Measurements from ENCODE around the gene RBP2. TPM values are rescaled to one million over a fixed set of nuclear protein-coding genes. Genes with fewer than 3 reads are reported as not detected.

Gene RBP2
- total RNA-seq (not detected), polyA plus RNA-seq (not detected)

GRCh38 chr3:139476348-139476747 lies at the start of gene RBP2:
Gene RBP2, minus strand, starts transcription at chr3:139476516. Its CDS starts 57 bp downstream, at chr3:139476459.
- 97% methylated on average over 4 of the region's 4 CpGs for WGBS
- no peak within 1 kb of the TSS for H3K27ac ChIP-seq (ENCODE audit: low read depth)
- DNase-seq (ENCODE audit: extremely low spot score) = no peak
- no peaks in the 10 kb centered on the region for H3K4me1 ChIP-seq (ENCODE audit: insufficient read depth)
- no peak within 1 kb of the TSS for H3K4me3 ChIP-seq (ENCODE audit: low read depth, low read length)
- H3K36me3 ChIP-seq (ENCODE audit: insufficient read depth) = no peaks in the 10 kb centered on the region

- Histone ChIP-seq H3K4me1 (ENCODE audit: insufficient read depth) (no peaks in the 10 kb centered on the region), H3K27ac (ENCODE audit: low read depth) (no peak overlapping the region), H3K36me3 (ENCODE audit: insufficient read depth) (no peaks in the 10 kb centered on the region), H3K4me3 (ENCODE audit: low read depth, low read length) (no peak overlapping the region)
- no peak for DNase-seq (ENCODE audit: extremely low spot score)
- 92% methylated on average over 7 of the region's 7 CpGs for WGBS
Measured at GRCh38 chr3:139524841-139525636, 48.7 kb upstream of the RBP2 start.

- Histone ChIP-seq H3K4me1 (ENCODE audit: insufficient read depth) (no peaks in the 10 kb centered on the region), H3K4me3 (ENCODE audit: low read depth, low read length) (no peak overlapping the region), H3K27ac (ENCODE audit: low read depth) (no peak overlapping the region), H3K36me3 (ENCODE audit: insufficient read depth) (no peaks in the 10 kb centered on the region)
- WGBS = 81% methylated on average over 1 of the region's 1 CpG
- no peak for DNase-seq (ENCODE audit: extremely low spot score)
Measured at GRCh38 chr3:139523718-139524117, 47.4 kb upstream of the RBP2 start.

DNA sequence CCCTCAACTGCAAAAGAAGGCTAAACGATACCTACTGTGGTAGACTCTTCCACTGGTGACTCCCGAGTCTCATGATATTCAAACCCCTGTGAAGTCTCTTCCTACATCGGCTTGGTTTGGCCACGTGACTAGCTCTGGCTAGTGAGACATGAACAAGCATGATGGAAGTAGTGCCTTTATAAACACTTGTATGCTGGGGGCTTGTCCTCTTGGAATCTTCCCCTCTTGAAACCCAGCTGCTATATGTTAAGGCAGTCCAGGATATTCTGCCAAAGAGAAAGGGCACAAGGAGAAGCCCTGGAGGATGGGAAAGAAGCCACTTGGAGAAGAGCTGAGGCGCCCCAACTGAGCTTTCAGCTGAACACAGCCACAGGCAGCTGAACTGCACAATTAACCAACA lies 46.9 kb upstream of the RBP2 start:
- 95% methylated on average over 5 of the region's 5 CpGs for WGBS
- Histone ChIP-seq H3K27ac (ENCODE audit: low read depth) (no peak overlapping the region), H3K4me3 (ENCODE audit: low read depth, low read length) (no peak overlapping the region), H3K4me1 (ENCODE audit: insufficient read depth) (no peaks in the 10 kb centered on the region), H3K36me3 (ENCODE audit: insufficient read depth) (no peaks in the 10 kb centered on the region)
- no peak for DNase-seq (ENCODE audit: extremely low spot score)

GRCh38 chr3:139522421-139522820 lies 46.1 kb upstream of the RBP2 start:
- Histone ChIP-seq H3K36me3 (ENCODE audit: insufficient read depth) (no peaks in the 10 kb centered on the region), H3K4me1 (ENCODE audit: insufficient read depth) (no peaks in the 10 kb centered on the region), H3K4me3 (ENCODE audit: low read depth, low read length) (no peak overlapping the region), H3K27ac (ENCODE audit: low read depth) (no peak overlapping the region)
- DNase-seq (ENCODE audit: extremely low spot score) = no peak
- 76% methylated on average over 2 of the region's 2 CpGs for WGBS

DNA sequence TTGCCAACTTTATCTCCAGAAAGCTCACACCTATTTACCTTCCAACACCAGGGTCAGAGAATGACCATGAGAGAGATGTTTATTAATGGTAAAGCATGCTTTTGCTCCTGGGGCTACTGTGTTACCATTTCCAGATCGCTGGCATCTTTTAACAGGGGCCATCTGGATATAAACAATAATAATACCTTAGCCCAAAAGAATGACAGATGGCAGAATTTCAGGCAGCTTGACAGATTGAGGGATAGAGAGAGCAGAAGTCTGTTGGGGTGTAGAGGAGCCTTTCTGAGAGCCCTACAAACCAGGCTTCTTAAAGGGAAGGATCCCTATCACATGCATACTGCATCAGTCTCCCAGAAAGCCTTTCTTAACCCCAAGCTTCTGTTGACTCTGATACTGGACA lies 45.5 kb upstream of the RBP2 start:
- Histone ChIP-seq H3K27ac (ENCODE audit: low read depth) (no peak overlapping the region), H3K36me3 (ENCODE audit: insufficient read depth) (no peaks in the 10 kb centered on the region), H3K4me1 (ENCODE audit: insufficient read depth) (no peaks in the 10 kb centered on the region), H3K4me3 (ENCODE audit: low read depth, low read length) (no peak overlapping the region)
- DNase-seq (ENCODE audit: extremely low spot score) = no peak
- 57% methylated on average over 1 of the region's 1 CpG for whole genome bisulfite sequencing

DNA sequence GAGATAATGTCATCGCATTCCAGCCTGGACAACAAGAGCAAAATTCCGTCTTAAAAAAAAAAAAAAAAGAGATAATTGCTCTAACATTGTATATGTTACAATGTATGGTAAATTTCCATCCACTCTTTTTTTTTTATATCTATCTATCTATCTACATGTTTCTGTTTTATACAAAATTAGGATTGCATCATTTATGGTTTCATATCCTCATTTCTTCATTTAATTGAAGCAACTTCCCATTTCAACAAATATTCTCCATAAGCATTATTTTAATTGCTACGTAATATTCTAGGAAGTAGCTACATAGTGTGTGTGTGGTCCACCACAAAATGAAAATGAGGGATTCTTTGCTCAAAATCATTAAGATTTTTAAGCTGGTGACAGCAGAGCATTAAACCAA lies 44.8 kb upstream of the RBP2 start:
- 95% methylated on average over 3 of the region's 3 CpGs for WGBS
- H3K27ac ChIP-seq (ENCODE audit: low read depth) = no peak overlapping the region
- no peaks in the 10 kb centered on the region for H3K4me1 ChIP-seq (ENCODE audit: insufficient read depth)
- DNase-seq (ENCODE audit: extremely low spot score) = no peak
- H3K4me3 ChIP-seq (ENCODE audit: low read depth, low read length) = no peak overlapping the region
- no peaks in the 10 kb centered on the region for H3K36me3 ChIP-seq (ENCODE audit: insufficient read depth)

DNA sequence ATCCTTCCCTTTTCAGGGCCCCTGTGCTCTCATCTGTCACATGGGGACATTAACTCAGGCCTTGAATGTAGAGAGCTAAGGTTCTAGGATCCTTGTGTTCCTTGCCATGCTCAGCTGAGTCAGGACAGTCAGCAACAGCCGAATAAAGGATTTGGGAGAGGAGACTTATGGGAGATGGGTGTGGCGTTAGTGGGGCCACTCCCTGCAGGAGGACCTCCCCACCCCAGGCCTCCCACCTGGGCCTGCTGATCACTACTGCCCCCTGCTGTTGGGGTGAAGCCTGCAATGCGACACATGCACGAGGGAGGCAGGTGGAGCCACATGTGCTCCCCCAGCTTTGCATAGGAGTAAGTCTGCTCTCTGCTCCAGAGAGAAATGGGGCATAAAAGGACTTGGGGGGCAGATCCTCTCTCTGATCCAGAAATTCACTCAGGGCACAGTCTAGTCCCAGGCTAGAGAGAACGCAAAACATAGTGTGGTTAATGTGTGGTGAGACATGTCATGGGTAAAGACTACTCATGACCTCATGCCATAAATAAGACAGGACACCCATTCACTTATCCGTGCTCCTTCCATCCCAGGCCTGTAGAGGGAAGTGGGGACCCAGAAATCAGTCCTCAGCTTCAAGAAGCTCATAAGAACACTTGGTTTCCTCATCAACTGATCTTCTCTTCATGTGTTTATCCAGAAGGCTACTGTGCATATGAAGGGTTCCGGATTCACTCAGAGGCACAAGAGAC lies 43.9 kb upstream of the RBP2 start:
- DNase-seq (ENCODE audit: extremely low spot score) = no peak
- Histone ChIP-seq H3K4me1 (ENCODE audit: insufficient read depth) (no peaks in the 10 kb centered on the region), H3K27ac (ENCODE audit: low read depth) (no peak overlapping the region), H3K36me3 (ENCODE audit: insufficient read depth) (no peaks in the 10 kb centered on the region), H3K4me3 (ENCODE audit: low read depth, low read length) (no peak overlapping the region)
- 80% methylated on average over 7 of the region's 7 CpGs for WGBS

DNA sequence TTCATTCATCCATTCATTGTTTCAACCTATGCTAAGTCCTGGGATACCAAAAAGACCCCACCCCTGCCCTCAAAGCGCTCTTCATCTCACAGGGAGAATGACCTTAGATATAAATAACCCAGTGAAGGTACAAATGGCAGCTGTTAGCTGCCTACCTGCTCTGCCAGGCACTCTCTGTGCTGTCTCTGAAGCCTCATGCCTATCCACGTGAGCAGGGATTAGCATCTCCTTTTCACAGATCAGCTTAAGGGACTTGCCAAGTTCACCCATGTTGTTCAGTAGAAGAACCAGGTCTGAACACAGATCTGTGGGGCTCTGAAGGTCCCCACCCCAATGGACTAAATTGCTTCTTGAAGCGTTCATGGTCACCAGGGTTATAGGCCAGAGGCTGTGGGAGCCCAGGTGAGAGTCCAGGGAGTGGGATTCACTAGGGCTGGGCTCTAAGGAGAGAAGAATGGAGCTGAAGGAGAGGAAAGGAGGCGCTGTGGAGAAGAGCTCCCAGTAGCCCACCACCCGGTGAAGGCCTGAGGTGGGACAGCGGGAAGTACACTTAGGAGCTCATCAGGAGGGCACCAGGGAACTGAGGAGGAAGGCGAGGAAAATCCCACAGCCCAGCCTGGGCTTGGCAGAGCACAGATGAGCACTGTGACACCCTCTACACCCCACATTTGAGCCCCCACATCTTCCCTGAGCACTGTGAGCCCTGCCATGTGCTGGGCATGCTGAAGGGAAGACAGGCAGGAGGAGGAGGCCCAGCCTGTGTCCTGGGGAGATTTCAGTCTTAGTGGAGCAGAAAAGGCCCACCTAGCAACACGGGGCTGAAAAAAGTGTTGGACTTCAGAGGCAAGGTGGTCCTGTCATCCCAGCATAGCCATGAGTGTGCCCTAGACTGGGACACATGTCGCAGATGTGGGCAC lies 42.9 kb upstream of the RBP2 start:
- 96% methylated on average over 9 of the region's 9 CpGs for WGBS

GRCh38 chr3:139518306-139518705 lies 42.0 kb upstream of the RBP2 start:
- no peaks in the 10 kb centered on the region for H3K36me3 ChIP-seq (ENCODE audit: insufficient read depth)
- no peaks in the 10 kb centered on the region for H3K4me1 ChIP-seq (ENCODE audit: insufficient read depth)
- 72% methylated on average over 6 of the region's 6 CpGs for WGBS
- DNase-seq (ENCODE audit: extremely low spot score) = no peak
- no peak overlapping the region for H3K4me3 ChIP-seq (ENCODE audit: low read depth, low read length)
- no peak overlapping the region for H3K27ac ChIP-seq (ENCODE audit: low read depth)

More for the DNA sequence above, 42.9 kb upstream of the RBP2 start:
- Histone ChIP-seq H3K4me3 (ENCODE audit: low read depth, low read length) (no peak overlapping the region), H3K36me3 (ENCODE audit: insufficient read depth) (no peaks in the 10 kb centered on the region), H3K27ac (ENCODE audit: low read depth) (no peak overlapping the region), H3K4me1 (ENCODE audit: insufficient read depth) (no peaks in the 10 kb centered on the region)
- no peak for DNase-seq (ENCODE audit: extremely low spot score)

- DNase-seq (ENCODE audit: extremely low spot score) = no peak
- WGBS = 70% methylated on average over 5 of the region's 5 CpGs
- no peak overlapping the region for H3K4me3 ChIP-seq (ENCODE audit: low read depth, low read length)
- no peaks in the 10 kb centered on the region for H3K36me3 ChIP-seq (ENCODE audit: insufficient read depth)
- H3K27ac ChIP-seq (ENCODE audit: low read depth) = no peak overlapping the region
- H3K4me1 ChIP-seq (ENCODE audit: insufficient read depth) = no peaks in the 10 kb centered on the region
Measured at GRCh38 chr3:139517321-139518065, 41.2 kb upstream of the RBP2 start.

DNA sequence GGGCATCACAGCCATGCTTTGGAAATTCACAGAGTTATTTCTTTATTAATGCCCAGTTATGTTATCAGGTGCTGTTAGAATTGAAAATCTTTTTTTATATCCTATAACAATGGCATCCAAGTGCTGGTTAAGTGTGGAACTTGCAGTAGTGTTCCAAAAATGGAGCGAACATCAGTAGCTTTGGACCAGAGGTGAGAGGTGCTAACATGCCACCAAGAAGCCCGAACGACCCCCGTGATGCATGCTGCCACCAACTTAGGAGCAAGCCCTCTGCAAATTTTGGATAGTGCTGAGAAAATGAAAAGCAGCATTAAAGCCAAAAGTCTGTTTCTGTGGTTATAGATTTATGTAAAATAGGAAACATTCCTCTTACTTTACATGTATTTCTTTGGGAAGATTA lies 38.4 kb upstream of the RBP2 start:
- no peak for DNase-seq (ENCODE audit: extremely low spot score)
- WGBS = 96% methylated on average over 4 of the region's 4 CpGs
- Histone ChIP-seq H3K4me1 (ENCODE audit: insufficient read depth) (no peaks in the 10 kb centered on the region), H3K27ac (ENCODE audit: low read depth) (no peak overlapping the region), H3K4me3 (ENCODE audit: low read depth, low read length) (no peak overlapping the region), H3K36me3 (ENCODE audit: insufficient read depth) (no peaks in the 10 kb centered on the region)

GRCh38 chr3:139509631-139510030 lies 33.3 kb upstream of the RBP2 start:
- Histone ChIP-seq H3K4me1 (ENCODE audit: insufficient read depth) (no peaks in the 10 kb centered on the region), H3K4me3 (ENCODE audit: low read depth, low read length) (no peak overlapping the region), H3K27ac (ENCODE audit: low read depth) (no peak overlapping the region), H3K36me3 (ENCODE audit: insufficient read depth) (no peaks in the 10 kb centered on the region)
- no peak for DNase-seq (ENCODE audit: extremely low spot score)
- WGBS = 52% methylated on average over 1 of the region's 1 CpG

All from urinary bladder (tissue), 4 donors.